BLaER1 (cell line): ENCODE results near the gene GPR82.
"Not testable (repeated sequence)": the region's sequence is repeated elsewhere in the genome, so short reads cannot be mapped to it uniquely, and the experiment has no call there.

Experiments used
- H3K27ac ChIP-seq: shearing (Covaris generic); formaldehyde crosslinking; 2 replicates; pipeline ENCODE4 v1.8.1; 2022
- H3K27me3 ChIP-seq: shearing (Covaris generic); formaldehyde crosslinking; 2 replicates; pipeline ENCODE4 v1.8.1; 2022
- H3K36me3 ChIP-seq: shearing (Covaris generic); formaldehyde crosslinking; 2 replicates; pipeline ENCODE4 v1.8.1; 2022
- H3K4me1 ChIP-seq: shearing (Covaris generic); formaldehyde crosslinking; 2 replicates; pipeline ENCODE4 v1.8.1; 2022
- H3K4me2 ChIP-seq: shearing (Covaris generic); formaldehyde crosslinking; 2 replicates; pipeline ENCODE4 v1.8.1; 2022
- H3K4me3 ChIP-seq: shearing (Covaris generic); formaldehyde crosslinking; 2 replicates; pipeline ENCODE4 v1.8.1; 2022
- H3K9ac ChIP-seq: shearing (Covaris generic); formaldehyde crosslinking; 2 replicates; pipeline ENCODE4 v1.8.1; 2022
- H3K9me3 ChIP-seq: shearing (Covaris generic); formaldehyde crosslinking; 2 replicates; pipeline ENCODE4 v1.8.1; 2022
- H4K20me1 ChIP-seq: shearing (Covaris generic); formaldehyde crosslinking; 2 replicates; pipeline ENCODE4 v1.8.1; 2022
- Cebpa-rat ChIP-seq: shearing (Covaris generic); IDR thresholded peaks from 2 replicates; pipeline ENCODE4 v1.8.1; 2022

GPR82 gene, protein sequence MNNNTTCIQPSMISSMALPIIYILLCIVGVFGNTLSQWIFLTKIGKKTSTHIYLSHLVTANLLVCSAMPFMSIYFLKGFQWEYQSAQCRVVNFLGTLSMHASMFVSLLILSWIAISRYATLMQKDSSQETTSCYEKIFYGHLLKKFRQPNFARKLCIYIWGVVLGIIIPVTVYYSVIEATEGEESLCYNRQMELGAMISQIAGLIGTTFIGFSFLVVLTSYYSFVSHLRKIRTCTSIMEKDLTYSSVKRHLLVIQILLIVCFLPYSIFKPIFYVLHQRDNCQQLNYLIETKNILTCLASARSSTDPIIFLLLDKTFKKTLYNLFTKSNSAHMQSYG

GRCh38 chrX:41723826-41724225, at the start of gene GPR82:
Gene GPR82 (plus strand): TSS chrX:41724181. CDS start chrX:41727027, 2,846 bp downstream.
- H3K9ac ChIP-seq, result no peak within 1 kb of the TSS
- peaks cover 28% of the 10 kb centered on the region for H3K4me1 ChIP-seq
- no peak for TF ChIP-seq Cebpa-rat
- H3K4me3 ChIP-seq, result no peak within 1 kb of the TSS
- no peak within 1 kb of the TSS; the same call in 1 of the 2 replicates for H3K4me2 ChIP-seq
- 0 out of 2 replicates have a peak, but pooled peaks cover 7% of the 10 kb centered on the region for H3K36me3 ChIP-seq
- H3K27me3 ChIP-seq, result peaks cover 86% of the 10 kb centered on the region
- H3K9me3 ChIP-seq, result peaks cover 9% of the 10 kb centered on the region
- H3K27ac ChIP-seq, result no peak within 1 kb of the TSS
- no peaks in the 10 kb centered on the region; the same call in 1 of the 2 replicates for H4K20me1 ChIP-seq

DNA sequence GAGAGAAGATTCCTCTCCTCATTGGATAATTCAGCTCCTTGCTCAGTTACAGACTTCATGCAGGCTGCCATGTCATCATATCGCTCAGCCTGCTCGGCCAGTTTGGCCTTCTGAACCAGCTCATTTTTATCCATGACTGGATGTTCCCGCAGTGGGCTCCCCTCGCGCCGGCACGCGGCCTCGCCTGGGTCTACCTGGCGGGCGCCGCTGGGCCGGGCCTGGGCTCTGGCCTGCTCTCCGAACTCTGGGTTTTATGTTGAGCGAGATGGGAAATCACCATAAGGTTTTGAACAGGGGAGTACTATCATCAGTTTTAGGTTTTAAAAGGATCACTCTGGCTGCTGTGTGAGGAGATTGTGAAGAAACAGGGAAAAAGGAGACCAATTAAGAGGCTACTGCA, 47.6 kb upstream of the GPR82 start:
- not testable (repeated sequence) for H3K4me1 ChIP-seq, H3K4me3 ChIP-seq, H4K20me1 ChIP-seq, H3K27ac ChIP-seq, H3K9ac ChIP-seq, H3K9me3 ChIP-seq, H3K4me2 ChIP-seq, H3K36me3 ChIP-seq
- peaks cover 73% of the 10 kb centered on the region for H3K27me3 ChIP-seq

GRCh38 chrX:41677183-41678060, 46.6 kb upstream of the GPR82 start:
- Histone ChIP-seq H3K4me3 (no peak overlapping the region), H3K36me3 (no peaks in the 10 kb centered on the region), H3K9me3 (no peaks in the 10 kb centered on the region; the same call in 1 of the 2 replicates), H3K9ac (no peak overlapping the region), H3K4me1 (no peaks in the 10 kb centered on the region), H3K4me2 (no peak overlapping the region), H3K27me3 (peaks cover 72% of the 10 kb centered on the region), H3K27ac (no peak overlapping the region), H4K20me1 (no peaks in the 10 kb centered on the region; the same call in 1 of the 2 replicates)
- no peak for TF ChIP-seq Cebpa-rat

- no peak for TF ChIP-seq Cebpa-rat
- no peak overlapping the region for H3K9ac ChIP-seq
- H3K36me3 ChIP-seq, result no peaks in the 10 kb centered on the region
- no peak overlapping the region for H3K27ac ChIP-seq
- H4K20me1 ChIP-seq, result peaks cover 6% of the 10 kb centered on the region; the same call in 1 of the 2 replicates
- H3K27me3 ChIP-seq, result peaks cover 77% of the 10 kb centered on the region
- no peak overlapping the region for H3K4me3 ChIP-seq
- H3K9me3 ChIP-seq, result no peaks in the 10 kb centered on the region; the same call in 1 of the 2 replicates
- no peak overlapping the region for H3K4me2 ChIP-seq
- no peaks in the 10 kb centered on the region for H3K4me1 ChIP-seq
Observed at GRCh38 chrX:41684138-41684537, 39.8 kb upstream of the GPR82 start.

GRCh38 chrX:41684940-41685339, 39.0 kb upstream of the GPR82 start:
- no peaks in the 10 kb centered on the region for H3K36me3 ChIP-seq
- peaks cover 6% of the 10 kb centered on the region; the same call in 1 of the 2 replicates for H4K20me1 ChIP-seq
- H3K9ac ChIP-seq, result no peak overlapping the region
- H3K4me2 ChIP-seq, result no peak overlapping the region
- H3K4me1 ChIP-seq, result no peaks in the 10 kb centered on the region
- H3K4me3 ChIP-seq, result no peak overlapping the region
- no peak for TF ChIP-seq Cebpa-rat
- peaks cover 78% of the 10 kb centered on the region for H3K27me3 ChIP-seq
- no peak overlapping the region for H3K27ac ChIP-seq
- H3K9me3 ChIP-seq, result no peaks in the 10 kb centered on the region; the same call in 1 of the 2 replicates

DNA sequence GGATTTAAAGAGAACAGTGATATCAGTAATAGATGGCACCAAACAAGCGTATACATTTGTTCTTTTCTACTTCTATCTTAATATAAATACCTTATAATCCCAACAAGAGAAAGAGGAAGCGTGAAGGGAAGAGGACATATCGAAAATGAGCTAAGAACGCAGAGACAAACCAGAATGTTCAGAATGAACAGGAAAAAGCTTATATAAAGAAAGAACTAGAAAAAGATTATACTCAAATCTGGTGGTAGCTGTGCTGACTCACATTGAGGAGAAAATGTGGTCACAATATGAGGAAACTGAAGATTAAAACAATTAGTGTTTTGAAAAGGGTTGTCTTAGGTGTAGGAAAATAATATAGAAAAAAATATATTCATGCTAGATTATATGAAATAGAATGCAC, 37.2 kb upstream of the GPR82 start:
- no peak overlapping the region for H3K27ac ChIP-seq

DNA sequence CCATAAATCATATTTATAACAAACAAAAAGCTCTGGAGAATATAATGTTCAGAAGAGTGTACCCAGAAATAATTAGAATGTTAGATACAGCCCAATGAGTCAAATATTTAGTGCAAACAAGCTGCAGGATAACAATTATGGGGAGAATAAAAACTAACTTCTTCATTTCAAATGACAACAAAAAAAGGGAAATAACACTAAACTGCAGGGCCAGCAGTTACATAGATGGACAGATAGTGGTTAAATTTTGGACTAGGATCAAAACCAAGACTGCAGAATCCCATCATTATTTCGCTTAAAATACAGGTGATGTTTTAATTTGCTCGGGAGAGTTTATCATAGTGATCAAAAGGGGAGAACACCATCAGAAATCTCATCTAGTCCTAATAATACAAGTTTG, 35.8 kb upstream of the GPR82 start:
- no peaks in the 10 kb centered on the region for H3K4me1 ChIP-seq
- no peak overlapping the region for H3K4me3 ChIP-seq
- no peak for TF ChIP-seq Cebpa-rat
- no peaks in the 10 kb centered on the region for H3K9me3 ChIP-seq
- peaks cover 90% of the 10 kb centered on the region for H3K27me3 ChIP-seq
- H4K20me1 ChIP-seq, result peaks cover 4% of the 10 kb centered on the region; the same call in 1 of the 2 replicates
- no peak overlapping the region for H3K4me2 ChIP-seq
- no peaks in the 10 kb centered on the region for H3K36me3 ChIP-seq
- H3K9ac ChIP-seq, result no peak overlapping the region
- no peak overlapping the region for H3K27ac ChIP-seq

More for the DNA sequence above, 37.2 kb upstream of the GPR82 start:
- Histone ChIP-seq H3K9me3 (no peaks in the 10 kb centered on the region), H3K4me1 (no peaks in the 10 kb centered on the region), H3K4me3 (no peak overlapping the region), H3K27me3 (peaks cover 89% of the 10 kb centered on the region), H4K20me1 (peaks cover 6% of the 10 kb centered on the region; the same call in 1 of the 2 replicates), H3K4me2 (no peak overlapping the region), H3K36me3 (no peaks in the 10 kb centered on the region), H3K9ac (no peak overlapping the region)
- no peak for TF ChIP-seq Cebpa-rat

DNA sequence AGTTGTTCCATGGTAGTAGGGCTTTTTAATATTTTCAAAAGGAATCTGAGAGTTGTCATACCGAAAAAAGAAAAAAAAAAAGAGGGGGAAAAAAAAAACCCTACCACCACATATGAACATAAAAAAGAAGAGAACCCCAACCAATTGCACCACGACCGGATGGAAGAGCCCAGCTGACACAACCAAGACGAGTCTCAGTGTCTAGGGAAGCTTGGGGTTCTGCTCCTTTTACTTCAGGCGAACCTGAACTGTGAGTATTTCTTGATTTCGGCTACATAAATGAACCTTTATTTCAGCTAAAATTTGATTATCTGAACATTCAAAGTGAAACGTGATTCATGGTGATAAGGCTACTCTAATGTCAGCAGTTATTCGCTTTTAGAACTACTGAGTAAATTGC, 35.1 kb upstream of the GPR82 start, which contains the start of gene GPR34:
TSS of gene GPR34 (plus strand) at position 139 of the 400 bp plus-strand sequence. CDS start 6,661 bp downstream, outside the sequence.
- Histone ChIP-seq H3K9ac (no peak within 1 kb of the TSS), H3K27ac (no peak within 1 kb of the TSS), H3K4me1 (no peaks in the 10 kb centered on the region), H3K4me2 (no peak within 1 kb of the TSS), H3K4me3 (no peak within 1 kb of the TSS), H4K20me1 (no peaks in the 10 kb centered on the region), H3K36me3 (no peaks in the 10 kb centered on the region), H3K9me3 (no peaks in the 10 kb centered on the region), H3K27me3 (peaks cover 90% of the 10 kb centered on the region)
- no peak for TF ChIP-seq Cebpa-rat

DNA sequence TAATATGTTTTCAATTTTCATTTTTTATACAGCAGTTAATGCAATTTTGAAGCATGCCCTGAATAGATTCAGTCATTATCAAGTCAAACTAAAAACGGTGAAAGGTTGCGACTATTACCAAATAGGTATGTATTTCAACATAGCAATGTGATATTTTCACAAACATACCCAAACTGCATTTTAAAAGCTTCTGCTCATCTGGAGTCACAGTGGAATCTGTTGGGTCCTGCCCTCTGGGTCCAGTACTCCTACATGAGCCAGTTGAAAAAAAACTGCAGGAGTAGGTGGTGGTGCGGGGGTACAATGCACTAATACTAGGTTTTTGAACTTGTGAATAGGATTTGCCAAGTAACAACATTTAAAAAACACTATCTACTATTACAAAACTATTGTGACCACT, 34.3 kb upstream of the GPR82 start:
- H3K4me1 ChIP-seq, result no peaks in the 10 kb centered on the region
- peaks cover 91% of the 10 kb centered on the region for H3K27me3 ChIP-seq
- no peak overlapping the region for H3K27ac ChIP-seq
- no peak overlapping the region for H3K4me2 ChIP-seq
- no peak overlapping the region for H3K4me3 ChIP-seq
- no peaks in the 10 kb centered on the region for H4K20me1 ChIP-seq
- H3K36me3 ChIP-seq, result no peaks in the 10 kb centered on the region
- TF ChIP-seq Cebpa-rat, result no peak
- no peak overlapping the region for H3K9ac ChIP-seq
- H3K9me3 ChIP-seq, result no peaks in the 10 kb centered on the region
